SH-SY5Y (cell line): ENCODE measurements around the gene TSPAN14.

Source experiments
- GATA2 ChIP-seq: IDR thresholded peaks from 2 replicates; pipeline ENCODE4 v1.6.1; 2011; ENCODE audit warnings: mild to moderate bottlenecking, low read depth, low read length
- GATA3 ChIP-seq: IDR thresholded peaks from 2 replicates; pipeline ENCODE4 v1.6.1; 2011; ENCODE audit warnings: low read depth, mild to moderate bottlenecking, low read length, moderate library complexity

- TF ChIP-seq GATA2 (no peak), GATA3 (no peak)
Observed at GRCh38 chr10:80581469-80581835, 127.3 kb downstream of the TSPAN14 start.
